Endodermal cell (in vitro differentiated cells): ENCODE measurements around the gene PRR12. TPM values are rescaled to one million over a fixed set of nuclear protein-coding genes. Genes with fewer than 3 reads are reported as not detected.

Experiments used
- DNase-seq: peaks from one replicate; pipeline ENCODE4 v3.0.0-alpha.2; 2017
- H3K27ac ChIP-seq: 2 replicates; pipeline ENCODE4 v1.5.1; 2013; ENCODE audit warnings: mild to moderate bottlenecking, low read depth, low read length, moderate library complexity
- H3K27me3 ChIP-seq: 2 replicates; pipeline ENCODE4 v1.6.1; 2013; ENCODE audit warnings: mild to moderate bottlenecking, low read length, moderate library complexity; ENCODE audit not compliant: insufficient read depth, control insufficient read depth, poor library complexity, severe bottlenecking
- H3K36me3 ChIP-seq: 2 replicates; pipeline ENCODE4 v1.7.0; 2013; ENCODE audit warnings: mild to moderate bottlenecking, low read length, moderate library complexity; ENCODE audit not compliant: control insufficient read depth, insufficient read depth
- H3K4me1 ChIP-seq: one replicate; pipeline ENCODE4 v1.7.0; 2013; ENCODE audit warnings: low read length; ENCODE audit not compliant: control insufficient read depth, insufficient read depth
- H3K4me3 ChIP-seq: 2 replicates; pipeline ENCODE4 v1.5.1; 2013; ENCODE audit warnings: mild to moderate bottlenecking, low read length, moderate library complexity
- H3K9ac ChIP-seq: 2 replicates; pipeline ENCODE4 v1.6.1; 2013; ENCODE audit warnings: mild to moderate bottlenecking, low read length, moderate library complexity; ENCODE audit not compliant: poor library complexity, severe bottlenecking; ENCODE audit errors: extremely low read depth
- H3K9me3 ChIP-seq: 2 replicates; pipeline ENCODE4 v1.6.1; 2013; ENCODE audit warnings: mild to moderate bottlenecking, low read length, moderate library complexity; ENCODE audit not compliant: control insufficient read depth
- H3K27ac Mint-ChIP-seq: 2 replicates; pipeline ENCODE4 v1.8.0; 2020; ENCODE audit warnings: mixed read lengths
- H3K27me3 Mint-ChIP-seq: 2 replicates; pipeline ENCODE4 v1.8.0; 2021; ENCODE audit warnings: mild to moderate bottlenecking, mixed read lengths; ENCODE audit not compliant: insufficient read depth
- H3K36me3 Mint-ChIP-seq: 2 replicates; pipeline ENCODE4 v1.8.0; 2020; ENCODE audit warnings: low read depth, mixed read lengths
- H3K4me1 Mint-ChIP-seq: 2 replicates; pipeline ENCODE4 v1.8.0; 2020; ENCODE audit warnings: mixed read lengths
- H3K4me3 Mint-ChIP-seq: 2 replicates; pipeline ENCODE4 v1.8.0; 2020; ENCODE audit warnings: mild to moderate bottlenecking, moderate library complexity, mixed read lengths
- H3K9me3 Mint-ChIP-seq: 2 replicates; pipeline ENCODE4 v1.8.0; 2020; ENCODE audit warnings: mild to moderate bottlenecking, mixed read lengths
- CTCF ChIP-seq: fragments of 200-600 bp; sonication (generic); conservative IDR thresholded peaks from 2 replicates; pipeline ENCODE4 v1.5.0; 2021; ENCODE audit warnings: antibody characterized with exemption, mild to moderate bottlenecking
- WGBS, 2 experiments: methylation state at CpG; one replicate each; pipeline versions ENCODE4 v1.1.5 to v1.1.7; 2013; ENCODE audit warnings: missing lambda C conversion rate in 2 of 2, mixed read lengths in 1 of 2; ENCODE audit not compliant: insufficient coverage in 1 of 2, insufficient read length in 1 of 2; 5-methylcytosine and 5-hydroxymethylcytosine counted together
- total RNA-seq, 2 donors: library from RNA; stranded (reverse); fragmentation: NEBNext Ultra II Directional in 1 of 2; extraction: Animal tissue kit (Norgen Biotek cat#: 25700) in 1 of 2; gene quantifications; 2 replicates in 1 of 2; 3 replicates in 1 of 2; pipeline ENCODE4 v1.2.1, GENCODE V29; 2021

PRR12 gene
- total RNA-seq, 2 donors from 2014 or later: 67.6 to 69.6 TPM

DNA sequence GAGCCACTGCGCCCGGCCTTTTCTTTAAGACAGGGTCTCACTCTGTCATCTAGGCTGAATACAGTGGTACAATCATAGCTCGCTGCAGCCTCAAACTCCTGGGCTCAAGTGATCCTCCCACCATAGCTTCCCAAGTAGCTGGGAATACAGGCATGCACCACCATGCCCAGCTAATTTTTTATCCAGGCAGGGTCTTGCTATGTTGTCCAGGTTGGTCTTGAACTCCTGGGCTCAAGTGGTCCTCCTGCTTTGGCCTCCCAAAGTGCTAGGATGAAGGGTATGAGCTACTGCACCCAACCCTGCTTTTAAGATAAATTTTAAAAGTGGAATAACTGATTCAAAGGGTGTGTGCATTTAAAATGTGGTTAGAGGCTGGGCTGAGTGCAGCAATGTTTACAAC, 24.7 kb upstream of the PRR12 start:
- H3K27me3 ChIP-seq: no peaks in the 10 kb centered on the region
- H3K36me3 ChIP-seq: peaks cover 6% of the 10 kb centered on the region
- Mint-ChIP-seq H3K4me3 (no peak overlapping the region), H3K4me1 (peaks cover 8% of the 10 kb centered on the region), H3K27me3 (no peaks in the 10 kb centered on the region), H3K27ac (no peak overlapping the region), H3K36me3 (peaks cover 26% of the 10 kb centered on the region), H3K9me3 (no peaks in the 10 kb centered on the region)
- H3K9me3 ChIP-seq: no peaks in the 10 kb centered on the region
- no peak for TF ChIP-seq CTCF
- DNase-seq: no peak
- H3K27ac ChIP-seq: no peak overlapping the region
- WGBS, 2 experiments: 84 to 91% methylated on average over 3 of the region's 3 CpGs
- no peak overlapping the region for H3K9ac ChIP-seq
- no peaks in the 10 kb centered on the region for H3K4me1 ChIP-seq
- H3K4me3 ChIP-seq: no peak overlapping the region

DNA sequence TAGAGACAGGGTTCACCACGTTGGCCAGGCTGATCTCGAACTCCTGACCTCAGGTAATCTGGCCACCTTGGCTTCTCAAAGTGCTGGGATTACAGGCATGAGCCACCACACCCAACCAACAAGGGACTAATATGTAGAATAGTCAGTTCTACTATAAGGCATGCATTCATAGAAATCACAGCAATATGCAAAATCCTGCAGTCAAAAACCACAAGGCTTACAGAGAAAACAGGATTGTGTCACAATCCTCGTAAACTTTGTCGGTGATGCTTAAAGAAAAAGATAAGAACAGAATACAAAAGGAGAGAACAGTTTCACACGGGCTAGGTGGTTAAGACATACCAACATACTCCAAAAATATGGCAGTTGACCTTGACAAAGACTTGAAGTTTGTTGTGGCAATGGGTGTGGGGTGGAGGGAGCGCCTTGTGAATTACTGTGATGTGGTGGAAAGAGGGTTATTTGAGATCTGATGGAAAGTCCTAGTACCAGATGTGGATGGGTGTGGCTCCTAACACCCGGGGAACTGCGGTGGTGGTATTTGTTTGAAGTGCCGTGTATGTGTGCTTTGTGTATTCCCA, 23.0 kb upstream of the PRR12 start:
- peaks cover 6% of the 10 kb centered on the region for H3K36me3 ChIP-seq
- H3K4me1 ChIP-seq: no peaks in the 10 kb centered on the region
- no peak overlapping the region for H3K4me3 Mint-ChIP-seq
- no peak for TF ChIP-seq CTCF
- no peak for DNase-seq
- no peaks in the 10 kb centered on the region for H3K27me3 ChIP-seq
- no peak overlapping the region for H3K27ac ChIP-seq
- H3K4me1 Mint-ChIP-seq: peaks cover 11% of the 10 kb centered on the region
- H3K4me3 ChIP-seq: no peak overlapping the region
- no peaks in the 10 kb centered on the region for H3K27me3 Mint-ChIP-seq
- no peak overlapping the region for H3K27ac Mint-ChIP-seq
- no peaks in the 10 kb centered on the region for H3K9me3 ChIP-seq
- H3K36me3 Mint-ChIP-seq: peaks cover 25% of the 10 kb centered on the region
- H3K9me3 Mint-ChIP-seq: no peaks in the 10 kb centered on the region
- no peak overlapping the region for H3K9ac ChIP-seq
- WGBS, 2 experiments: 87 to 90% methylated on average over 5 to 7 of the region's 9 CpGs

GRCh38 chr19:49570138-49570856, 20.7 kb upstream of the PRR12 start:
- TF ChIP-seq CTCF: peak; percentile 99
- WGBS, 2 experiments: 40 to 42% methylated on average over 10 to 14 of the region's 14 CpGs
- H3K9ac ChIP-seq: no peak overlapping the region
- peaks cover 12% of the 10 kb centered on the region for H3K36me3 ChIP-seq
- peak overlapping the region; percentile 65 for H3K27ac Mint-ChIP-seq
- H3K27me3 Mint-ChIP-seq: no peaks in the 10 kb centered on the region
- no peak overlapping the region for H3K4me3 ChIP-seq
- no peaks in the 10 kb centered on the region for H3K9me3 ChIP-seq
- H3K36me3 Mint-ChIP-seq: peaks cover 24% of the 10 kb centered on the region
- H3K4me1 ChIP-seq: no peaks in the 10 kb centered on the region
- no peaks in the 10 kb centered on the region for H3K27me3 ChIP-seq
- peak; percentile 86 for DNase-seq
- no peak overlapping the region for H3K27ac ChIP-seq
- H3K4me1 Mint-ChIP-seq: peaks cover 11% of the 10 kb centered on the region
- H3K4me3 Mint-ChIP-seq: no peak overlapping the region
- no peaks in the 10 kb centered on the region for H3K9me3 Mint-ChIP-seq
